Activated T-helper 1 cell treated with Interleukin-2 at 50 U/mL for 16 hours (primary cell): ENCODE results near the gene TRIAP1.
"Not testable (repeated sequence)": the region's sequence is repeated elsewhere in the genome, so short reads cannot be mapped to it uniquely, and the experiment has no call there.

Source experiments
- DNase-seq: peaks from one replicate; pipeline ENCODE4 v3.0.0-alpha.2; 2020; ENCODE audit warnings: low read depth

TRIAP1 gene

GRCh38 chr12:120468821-120469449, 22.8 kb upstream of the TRIAP1 start:
- DNase-seq: peak; percentile 36

GRCh38 chr12:120468325-120468820, 22.2 kb upstream of the TRIAP1 start:
- DNase-seq: no peak

DNA sequence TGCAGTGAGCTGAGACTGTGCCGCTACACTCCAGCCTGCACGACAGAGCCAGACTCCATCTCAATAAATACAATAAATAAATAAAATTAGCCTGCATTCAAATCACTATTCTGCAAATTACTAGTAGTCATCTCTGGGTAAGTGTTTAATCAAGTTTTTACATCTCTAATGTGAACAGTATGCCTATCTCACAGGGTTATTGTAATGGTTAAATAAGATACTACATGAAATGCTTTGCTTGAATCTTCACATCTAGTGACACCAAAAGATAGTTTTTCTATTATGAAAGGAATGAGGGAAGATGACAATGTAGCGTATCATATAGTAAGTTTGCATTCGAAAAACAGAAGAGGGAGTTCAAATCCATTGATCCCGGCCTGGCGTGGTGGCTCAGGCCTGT, 21.3 kb upstream of the TRIAP1 start:
- no peak for DNase-seq

DNA sequence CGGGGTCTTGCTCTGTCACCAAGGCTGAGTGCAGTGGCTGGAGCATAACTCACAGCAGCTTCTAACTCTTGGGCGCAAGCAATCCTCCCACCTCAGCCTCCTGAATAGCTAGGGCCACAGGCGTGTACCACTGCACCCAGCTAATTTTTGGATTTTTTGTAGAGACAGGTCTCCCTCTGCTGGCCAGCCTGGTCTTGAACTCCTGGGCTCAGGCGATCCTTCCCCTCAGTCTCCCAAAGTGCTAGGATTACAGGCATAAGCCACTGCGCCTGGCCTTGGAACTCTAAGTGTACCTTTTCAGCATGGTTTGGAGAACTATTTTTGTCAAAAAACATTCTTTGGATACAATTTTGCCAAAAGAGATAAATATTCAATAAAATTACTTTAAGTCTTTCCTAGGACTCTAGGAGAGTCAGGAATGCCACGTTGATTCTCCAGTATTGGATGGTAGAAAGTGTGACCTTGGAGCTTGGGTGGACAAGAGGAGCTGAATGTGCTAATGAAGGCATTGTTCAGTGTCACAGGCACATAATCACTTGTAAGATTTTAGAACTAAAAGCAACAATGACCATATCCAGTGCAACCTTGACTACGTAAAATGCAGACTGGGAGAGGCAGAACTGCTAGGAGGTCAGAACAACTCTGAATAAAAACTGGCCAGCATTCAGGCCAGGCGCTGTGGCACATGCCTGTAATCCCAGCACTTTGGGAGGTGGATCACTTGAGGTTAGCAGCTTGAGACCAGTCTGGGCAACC, 20.6 kb upstream of the TRIAP1 start:
- DNase-seq: no peak

- DNase-seq: no peak
Observed at GRCh38 chr12:120465756-120466155, 19.6 kb upstream of the TRIAP1 start.

DNA sequence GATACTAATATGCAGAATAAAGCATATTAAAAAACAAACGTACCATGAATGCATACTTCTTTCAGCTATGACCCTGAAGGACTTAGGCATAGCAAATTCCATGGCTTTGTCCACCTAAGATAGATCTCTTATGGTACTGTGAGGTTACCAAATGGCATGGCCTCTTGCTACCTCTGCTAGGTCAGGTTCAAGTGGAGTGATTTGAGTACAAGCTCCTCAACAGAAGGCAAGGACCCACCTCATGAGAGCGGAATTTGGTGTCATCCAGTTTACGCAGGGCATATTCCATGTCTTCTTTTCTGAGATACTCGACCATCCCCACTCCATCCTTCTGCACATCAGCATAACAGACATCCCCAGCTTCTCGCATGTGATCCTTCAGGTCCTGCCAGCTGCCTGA, 17.5 kb upstream of the TRIAP1 start:
- DNase-seq: no peak

- DNase-seq: no peak
Observed at GRCh38 chr12:120462099-120462640, 16.0 kb upstream of the TRIAP1 start.

GRCh38 chr12:120460157-120460556, 14.0 kb upstream of the TRIAP1 start:
- DNase-seq: no peak

GRCh38 chr12:120457133-120457532, 10.9 kb upstream of the TRIAP1 start:
- DNase-seq: no peak

- DNase-seq: no peak
Observed at GRCh38 chr12:120455302-120455701, 9.1 kb upstream of the TRIAP1 start.

DNA sequence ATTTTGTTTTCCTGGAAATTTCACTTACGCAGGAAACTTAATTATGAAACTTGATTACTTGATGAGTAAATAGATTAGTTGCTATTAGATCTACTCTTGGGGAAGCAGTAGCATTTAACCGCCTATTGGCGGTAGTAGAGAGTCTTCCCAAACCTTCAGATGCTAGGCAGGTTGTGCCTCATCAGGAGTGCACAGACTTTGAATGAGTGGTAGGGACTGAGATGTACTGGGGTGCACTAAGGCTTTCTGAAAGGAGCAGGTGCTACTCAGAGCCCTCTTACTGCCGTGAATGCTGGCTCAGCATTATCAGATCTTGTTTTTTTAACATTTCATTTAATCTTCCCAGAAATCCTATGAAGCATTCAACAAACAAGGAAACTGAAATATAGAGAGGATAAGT, 7.8 kb upstream of the TRIAP1 start:
- no peak for DNase-seq

GRCh38 chr12:120453060-120453750, 7.0 kb upstream of the TRIAP1 start:
- no peak for DNase-seq

DNA sequence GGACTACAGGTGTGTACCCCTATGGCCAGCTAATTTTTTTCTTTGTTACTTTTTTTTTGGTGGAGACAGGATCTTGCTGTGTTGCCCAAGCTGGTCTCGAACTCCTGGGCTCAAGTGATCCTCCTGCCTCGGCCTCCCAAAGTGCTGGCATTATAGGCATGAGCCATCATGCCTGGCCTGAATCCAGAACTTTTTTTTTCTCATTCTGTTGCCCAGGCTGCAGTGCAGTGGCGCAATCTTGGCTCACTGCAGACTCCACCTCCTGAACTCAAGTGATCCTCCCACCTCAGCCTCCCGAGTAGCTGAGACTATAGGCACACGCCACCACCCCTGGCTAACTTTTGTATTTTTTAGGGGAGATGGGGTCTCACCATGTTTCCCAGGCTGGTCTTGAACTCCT, 6.3 kb upstream of the TRIAP1 start:
- DNase-seq: not testable (repeated sequence)

GRCh38 chr12:120447992-120448391, 1.8 kb upstream of the TRIAP1 start:
- DNase-seq: no peak

- DNase-seq: not testable (repeated sequence)
Observed at GRCh38 chr12:120446844-120447178, 627 bp upstream of the TRIAP1 start.

DNA sequence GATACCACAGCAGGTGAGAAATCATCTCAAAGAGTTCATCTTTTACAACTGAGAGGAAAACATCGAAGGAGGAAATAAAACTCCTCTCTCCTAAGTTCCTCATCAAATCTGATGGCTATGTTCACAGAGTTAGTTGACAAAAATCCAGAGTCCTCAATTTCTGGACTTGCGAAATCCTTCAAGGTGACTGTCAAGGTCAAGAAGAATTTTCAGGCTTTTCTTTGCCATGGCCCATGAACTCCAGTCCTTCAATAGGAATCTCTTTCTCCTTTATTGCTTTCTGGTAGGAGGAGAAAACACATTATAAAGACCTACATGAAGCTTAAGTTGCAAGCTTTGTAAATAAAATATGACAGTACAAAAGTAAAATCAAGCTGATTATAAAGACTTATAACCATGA, 1.5 kb downstream of the TRIAP1 start:
- DNase-seq: no peak

- peak; percentile 55 for DNase-seq
Observed at GRCh38 chr12:120439646-120440247, 6.4 kb downstream of the TRIAP1 start.

DNA sequence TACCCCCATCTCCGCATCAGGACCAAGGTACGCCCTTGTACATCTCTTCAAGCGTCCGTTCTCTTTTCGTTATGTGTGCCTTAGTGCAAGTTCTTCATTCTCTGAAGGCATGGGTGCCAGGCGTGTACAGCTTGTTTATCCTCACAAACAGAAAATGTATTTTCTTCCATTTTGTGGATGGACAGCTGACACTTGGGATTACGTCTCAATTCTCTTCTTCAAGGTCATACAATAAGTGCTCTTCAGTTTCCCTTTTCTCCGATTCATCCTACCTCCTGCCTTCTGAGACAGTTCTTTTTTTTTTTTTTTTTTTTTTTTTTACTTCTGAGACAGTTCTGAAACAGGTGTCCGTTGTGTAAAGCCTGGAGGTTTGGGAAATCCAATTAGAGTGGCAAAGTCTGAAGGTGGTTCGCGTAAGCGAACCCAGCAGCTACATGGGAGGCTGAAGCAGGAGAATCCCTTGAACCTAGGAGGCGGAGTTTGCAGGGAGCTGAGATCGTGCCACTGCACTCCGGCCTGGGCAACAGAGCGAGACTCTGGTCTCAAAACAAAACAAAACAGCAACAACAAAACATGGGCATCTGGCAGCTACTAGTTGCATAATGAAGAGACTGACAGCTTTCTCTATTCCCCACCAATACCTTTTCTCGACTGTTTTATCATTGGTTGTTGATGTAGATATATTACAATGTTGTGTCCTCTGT, 7.5 kb downstream of the TRIAP1 start:
- DNase-seq: no peak

- DNase-seq: peak; percentile 95
Observed at GRCh38 chr12:120437735-120438494, 8.3 kb downstream of the TRIAP1 start, which contains the start of gene COX6A1. Gene COX6A1, plus strand, starts transcription at chr12:120438113. Its CDS starts 14 bp downstream, at chr12:120438127.

- DNase-seq: no peak
Observed at GRCh38 chr12:120432772-120433525, 13.2 kb downstream of the TRIAP1 start.
